ENCODE measurements around the gene UFD1.
"Not testable (repeated sequence)": the region's sequence is repeated elsewhere in the genome, so short reads cannot be mapped to it uniquely, and the experiment has no call there.

UFD1 gene

DNA sequence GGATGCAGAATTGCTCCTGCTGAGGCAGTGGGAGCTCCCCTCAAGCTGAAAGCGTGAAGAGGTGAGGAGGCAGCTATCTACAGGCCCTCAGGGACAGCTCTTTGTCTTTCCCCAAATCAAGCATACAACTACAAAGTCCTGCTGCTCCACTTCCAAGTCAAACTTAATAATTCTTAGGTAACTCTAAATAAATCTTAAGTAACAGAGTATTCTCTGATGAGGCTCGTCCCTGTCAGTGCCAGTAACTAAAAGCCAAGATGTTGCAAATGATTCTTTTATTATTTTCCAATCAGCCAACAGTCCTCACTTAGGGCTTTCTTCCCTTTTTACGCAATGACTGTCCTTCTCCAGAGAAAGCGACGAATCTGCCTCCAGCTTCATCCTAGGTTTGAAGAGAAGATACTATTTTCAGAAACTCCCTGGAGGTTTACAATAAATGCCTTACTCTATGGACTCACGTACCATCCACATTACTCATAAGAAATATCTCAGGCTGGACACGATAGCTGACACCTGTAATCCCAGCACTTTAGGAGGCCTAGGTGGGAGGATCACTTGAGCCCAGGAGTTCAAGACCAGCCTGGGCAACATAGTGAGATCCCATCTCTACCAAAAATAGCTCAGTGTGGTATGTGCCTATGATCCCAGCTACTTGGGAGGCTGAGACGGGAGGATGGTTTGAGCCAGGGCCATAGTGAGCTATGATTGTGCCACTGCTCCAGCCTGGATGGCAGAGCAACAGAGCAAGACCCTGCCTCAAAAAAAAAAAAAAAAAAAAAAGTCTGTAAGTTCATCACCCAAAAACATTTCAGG, 28.4 kb downstream of the UFD1 start:
- Histone ChIP-seq H3K4me3 (ENCODE audit: low read length) (no peak overlapping the region), H3K27me3 (ENCODE audit: insufficient read depth, low read length) (peaks cover 10% of the 10 kb centered on the region), H3K36me3 (ENCODE audit: insufficient read depth, low read depth, low read length) (peaks cover 64% of the 10 kb centered on the region), H3K4me1 (ENCODE audit: insufficient read depth, low read length) (peaks cover 2% of the 10 kb centered on the region; the same call in 1 of the 2 replicates), H3K9ac (ENCODE audit: low read depth, low read length) (no peak overlapping the region), H3K27ac (ENCODE audit: low read length) (no peak overlapping the region), H3K9me3 (ENCODE audit: insufficient read depth, low read depth, low read length) (no peaks in the 10 kb centered on the region)

DNA sequence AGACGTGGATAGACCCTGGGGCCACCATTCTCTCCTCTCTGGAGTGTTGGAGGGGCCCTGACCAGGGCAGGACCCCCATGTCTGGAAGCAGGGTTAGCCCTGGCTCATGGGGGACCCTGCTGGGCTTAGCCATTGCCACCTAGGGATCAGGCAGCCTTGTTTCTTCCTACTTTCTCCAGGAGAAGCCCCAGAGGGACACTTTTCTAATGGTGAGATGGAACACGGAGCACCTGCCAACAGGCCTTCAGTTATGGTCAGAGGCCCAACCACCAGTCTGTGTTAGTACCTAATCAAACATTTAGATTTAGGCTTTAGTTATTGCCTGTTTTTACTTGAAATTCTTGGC, 29.6 kb downstream of the UFD1 start:
- Histone ChIP-seq H3K27ac (ENCODE audit: low read length) (no peak overlapping the region), H3K9me3 (ENCODE audit: insufficient read depth, low read depth, low read length) (no peaks in the 10 kb centered on the region), H3K27me3 (ENCODE audit: insufficient read depth, low read length) (peaks cover 10% of the 10 kb centered on the region), H3K4me3 (ENCODE audit: low read length) (no peak overlapping the region), H3K9ac (ENCODE audit: low read depth, low read length) (no peak overlapping the region), H3K4me1 (ENCODE audit: insufficient read depth, low read length) (peaks cover 2% of the 10 kb centered on the region; the same call in 1 of the 2 replicates), H3K36me3 (ENCODE audit: insufficient read depth, low read depth, low read length) (peaks cover 62% of the 10 kb centered on the region)

GRCh38 chr22:19448739-19449421, 30.1 kb downstream of the UFD1 start:
- Histone ChIP-seq H3K9me3 (ENCODE audit: insufficient read depth, low read depth, low read length) (no peaks in the 10 kb centered on the region), H3K4me3 (ENCODE audit: low read length) (peak overlapping the region; percentile 87), H3K27ac (ENCODE audit: low read length) (no peak overlapping the region), H3K9ac (ENCODE audit: low read depth, low read length) (no peak overlapping the region), H3K27me3 (ENCODE audit: insufficient read depth, low read length) (peaks cover 10% of the 10 kb centered on the region), H3K4me1 (ENCODE audit: insufficient read depth, low read length) (peaks cover 2% of the 10 kb centered on the region; the same call in 1 of the 2 replicates), H3K36me3 (ENCODE audit: insufficient read depth, low read depth, low read length) (peaks cover 62% of the 10 kb centered on the region)

GRCh38 chr22:19448076-19448607, 30.9 kb downstream of the UFD1 start:
- peak overlapping the region; percentile 88 for H3K9ac ChIP-seq (ENCODE audit: low read depth, low read length)
- peak overlapping the region; percentile 87 for H3K4me3 ChIP-seq (ENCODE audit: low read length)
- peaks cover 10% of the 10 kb centered on the region for H3K27me3 ChIP-seq (ENCODE audit: insufficient read depth, low read length)
- H3K27ac ChIP-seq (ENCODE audit: low read length), result peak overlapping the region; percentile 24
- peaks cover 2% of the 10 kb centered on the region; the same call in 1 of the 2 replicates for H3K4me1 ChIP-seq (ENCODE audit: insufficient read depth, low read length)
- no peaks in the 10 kb centered on the region for H3K9me3 ChIP-seq (ENCODE audit: insufficient read depth, low read depth, low read length)
- H3K36me3 ChIP-seq (ENCODE audit: insufficient read depth, low read depth, low read length), result peaks cover 62% of the 10 kb centered on the region

- Histone ChIP-seq H3K27ac (ENCODE audit: low read length) (peak within 1 kb of the TSS; percentile 24), H3K36me3 (ENCODE audit: insufficient read depth, low read depth, low read length) (peaks cover 58% of the 10 kb centered on the region), H3K4me3 (ENCODE audit: low read length) (peak within 1 kb of the TSS; percentile 87), H3K9me3 (ENCODE audit: insufficient read depth, low read depth, low read length) (no peaks in the 10 kb centered on the region), H3K27me3 (ENCODE audit: insufficient read depth, low read length) (peaks cover 10% of the 10 kb centered on the region), H3K4me1 (ENCODE audit: insufficient read depth, low read length) (peaks cover 2% of the 10 kb centered on the region; the same call in 1 of the 2 replicates), H3K9ac (ENCODE audit: low read depth, low read length) (peak within 1 kb of the TSS; percentile 88)
Measured at GRCh38 chr22:19447330-19448075, 31.5 kb downstream of the UFD1 start, which contains the start of gene C22orf39. Gene C22orf39 (minus strand): TSS chr22:19447711. CDS start chr22:19447688, 23 bp downstream.

GRCh38 chr22:19446603-19447329, 32.2 kb downstream of the UFD1 start:
- Histone ChIP-seq H3K27ac (ENCODE audit: low read length) (no peak overlapping the region), H3K4me1 (ENCODE audit: insufficient read depth, low read length) (peaks cover 2% of the 10 kb centered on the region; the same call in 1 of the 2 replicates), H3K36me3 (ENCODE audit: insufficient read depth, low read depth, low read length) (peaks cover 50% of the 10 kb centered on the region)

DNA sequence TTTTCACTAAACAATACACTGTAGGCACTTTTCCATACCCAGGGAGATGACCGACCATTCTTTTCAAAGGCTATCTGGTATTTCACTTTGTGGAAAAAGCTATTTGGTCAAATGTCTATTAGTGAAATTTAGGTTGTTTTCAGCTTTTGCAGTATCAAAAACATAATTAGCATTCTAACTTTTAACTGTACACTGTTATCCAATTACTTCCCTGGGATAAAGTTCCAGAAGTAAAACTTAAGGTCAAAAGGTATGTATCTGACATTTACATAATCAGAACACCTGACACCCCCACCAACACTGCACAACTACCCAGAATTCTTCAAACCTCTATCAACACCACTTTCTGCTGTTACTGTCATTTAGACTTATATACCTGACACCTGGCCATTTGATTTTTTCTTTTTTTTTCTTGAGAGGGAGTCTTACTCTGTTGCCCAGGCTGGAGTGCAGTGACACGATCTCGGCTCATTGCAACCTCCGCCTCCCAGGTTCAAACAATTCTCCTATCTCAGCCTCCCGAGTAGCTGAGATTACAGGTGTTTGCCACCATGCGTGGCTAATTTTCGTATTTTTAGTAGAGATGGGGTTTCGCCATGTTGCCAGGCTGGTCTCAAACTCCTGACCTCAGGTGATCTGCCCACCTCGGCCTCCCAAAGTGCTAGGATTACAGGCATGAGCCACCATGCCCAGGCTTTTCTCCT, 33.6 kb downstream of the UFD1 start:
- H3K4me3 ChIP-seq (ENCODE audit: low read length); H3K4me1 ChIP-seq (ENCODE audit: insufficient read depth, low read length); H3K27ac ChIP-seq (ENCODE audit: low read length); H3K9ac ChIP-seq (ENCODE audit: low read depth, low read length); H3K9me3 ChIP-seq (ENCODE audit: insufficient read depth, low read depth, low read length): not testable (repeated sequence)
- peaks cover 10% of the 10 kb centered on the region for H3K27me3 ChIP-seq (ENCODE audit: insufficient read depth, low read length)
- peaks cover 37% of the 10 kb centered on the region for H3K36me3 ChIP-seq (ENCODE audit: insufficient read depth, low read depth, low read length)

More at GRCh38 chr22:19446603-19447329, 32.2 kb downstream of the UFD1 start:
- no peaks in the 10 kb centered on the region for H3K9me3 ChIP-seq (ENCODE audit: insufficient read depth, low read depth, low read length)
- H3K9ac ChIP-seq (ENCODE audit: low read depth, low read length), result peak overlapping the region; percentile 88
- H3K27me3 ChIP-seq (ENCODE audit: insufficient read depth, low read length), result peaks cover 10% of the 10 kb centered on the region
- peak overlapping the region; percentile 87 for H3K4me3 ChIP-seq (ENCODE audit: low read length)

DNA sequence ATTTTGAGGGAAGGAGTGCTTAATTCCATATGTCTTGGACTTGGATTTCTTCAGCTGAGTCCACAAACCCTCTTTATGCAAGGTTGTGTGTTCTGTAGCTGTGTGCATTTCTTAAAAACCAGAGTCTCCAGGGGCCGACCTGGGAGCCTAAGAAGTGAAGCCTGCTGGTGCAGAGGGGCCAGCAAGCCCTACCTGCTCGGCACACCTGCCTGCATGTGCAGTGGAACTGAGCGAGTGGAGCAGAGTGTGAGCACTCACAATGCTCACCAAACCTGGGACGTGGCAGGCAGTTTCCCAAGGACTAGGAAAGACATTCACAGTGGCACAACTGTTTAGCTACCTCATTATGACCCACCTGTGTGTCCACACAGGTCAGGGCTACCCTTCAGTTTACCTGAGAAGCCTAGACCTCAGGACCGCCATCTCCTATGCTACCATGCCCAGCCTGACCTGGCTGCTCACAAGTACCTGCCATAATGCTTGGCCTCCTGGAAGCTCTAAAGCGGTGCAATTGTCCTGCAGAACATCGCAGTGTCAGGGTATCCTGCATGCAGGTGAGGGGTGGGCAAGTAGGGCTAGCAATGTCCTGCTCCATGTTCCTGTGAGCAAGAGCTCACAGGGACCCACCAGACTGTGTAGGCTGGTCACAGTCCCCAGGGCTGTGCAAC, 35.3 kb downstream of the UFD1 start:
- Histone ChIP-seq H3K27ac (ENCODE audit: low read length) (no peak overlapping the region), H3K9me3 (ENCODE audit: insufficient read depth, low read depth, low read length) (no peaks in the 10 kb centered on the region), H3K27me3 (ENCODE audit: insufficient read depth, low read length) (peaks cover 10% of the 10 kb centered on the region), H3K9ac (ENCODE audit: low read depth, low read length) (no peak overlapping the region), H3K4me3 (ENCODE audit: low read length) (no peak overlapping the region), H3K4me1 (ENCODE audit: insufficient read depth, low read length) (peaks cover 2% of the 10 kb centered on the region; the same call in 1 of the 2 replicates), H3K36me3 (ENCODE audit: insufficient read depth, low read depth, low read length) (peaks cover 25% of the 10 kb centered on the region)

DNA sequence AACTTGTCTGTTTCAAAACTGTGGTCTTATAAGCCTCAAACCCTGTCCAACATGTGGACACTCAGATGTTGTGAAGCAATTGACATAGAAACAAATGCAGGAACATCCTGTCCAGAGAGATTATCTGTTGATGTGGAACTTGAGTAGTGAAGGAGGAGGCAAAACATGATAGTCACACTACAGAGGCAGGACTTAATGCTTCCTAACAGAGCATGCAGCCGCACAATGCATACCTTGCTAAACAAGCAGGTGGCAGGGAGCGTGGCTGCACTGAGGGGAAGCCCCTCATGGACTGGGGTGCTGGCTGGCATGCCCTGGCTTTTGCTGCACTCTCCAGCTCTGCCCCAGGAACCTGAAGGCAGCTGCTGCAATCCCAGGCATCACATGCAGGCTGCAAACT, 36.8 kb downstream of the UFD1 start:
- no peak overlapping the region for H3K4me3 ChIP-seq (ENCODE audit: low read length)
- H3K36me3 ChIP-seq (ENCODE audit: insufficient read depth, low read depth, low read length), result peaks cover 25% of the 10 kb centered on the region
- H3K9ac ChIP-seq (ENCODE audit: low read depth, low read length), result no peak overlapping the region
- H3K4me1 ChIP-seq (ENCODE audit: insufficient read depth, low read length), result no peaks in the 10 kb centered on the region; the same call in 1 of the 2 replicates
- peaks cover 10% of the 10 kb centered on the region for H3K27me3 ChIP-seq (ENCODE audit: insufficient read depth, low read length)
- no peak overlapping the region for H3K27ac ChIP-seq (ENCODE audit: low read length)
- no peaks in the 10 kb centered on the region for H3K9me3 ChIP-seq (ENCODE audit: insufficient read depth, low read depth, low read length)
